NCI-H524 treated with DMSO at 0.1 percent for 48 hours (cell line): Measurements from ENCODE around the gene HDAC10.

ENCODE experiments used
- DNase-seq: peaks from one replicate; lab custom pipeline; 2025; lab: John Stamatoyannopoulos, UW

HDAC10 gene

GRCh38 chr22:50238755-50239154 lies 12.3 kb downstream of the HDAC10 start:
- no peak for DNase-seq

- no peak for DNase-seq
Measured at GRCh38 chr22:50236731-50237409, 14.2 kb downstream of the HDAC10 start.

DNA sequence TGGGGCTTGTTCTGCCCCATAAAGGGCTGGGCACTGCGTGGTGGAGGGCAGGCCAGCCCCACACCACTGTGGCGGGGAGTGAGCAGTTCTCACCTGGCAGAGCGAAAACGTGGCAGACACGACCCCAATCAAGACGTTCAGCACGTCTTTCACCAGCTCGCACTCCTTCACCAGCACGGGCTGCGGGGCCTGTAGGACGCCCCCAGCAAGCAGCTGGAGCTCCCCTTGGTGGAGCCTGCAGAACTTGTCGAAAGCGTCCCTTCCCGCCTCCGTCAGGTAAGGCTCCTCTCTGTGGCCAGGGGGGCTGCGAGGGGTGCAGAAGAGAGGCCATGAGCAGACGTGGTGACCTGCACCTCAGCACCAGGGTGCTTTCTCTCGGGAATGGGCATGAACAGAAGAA lies 17.8 kb downstream of the HDAC10 start:
- no peak for DNase-seq

DNA sequence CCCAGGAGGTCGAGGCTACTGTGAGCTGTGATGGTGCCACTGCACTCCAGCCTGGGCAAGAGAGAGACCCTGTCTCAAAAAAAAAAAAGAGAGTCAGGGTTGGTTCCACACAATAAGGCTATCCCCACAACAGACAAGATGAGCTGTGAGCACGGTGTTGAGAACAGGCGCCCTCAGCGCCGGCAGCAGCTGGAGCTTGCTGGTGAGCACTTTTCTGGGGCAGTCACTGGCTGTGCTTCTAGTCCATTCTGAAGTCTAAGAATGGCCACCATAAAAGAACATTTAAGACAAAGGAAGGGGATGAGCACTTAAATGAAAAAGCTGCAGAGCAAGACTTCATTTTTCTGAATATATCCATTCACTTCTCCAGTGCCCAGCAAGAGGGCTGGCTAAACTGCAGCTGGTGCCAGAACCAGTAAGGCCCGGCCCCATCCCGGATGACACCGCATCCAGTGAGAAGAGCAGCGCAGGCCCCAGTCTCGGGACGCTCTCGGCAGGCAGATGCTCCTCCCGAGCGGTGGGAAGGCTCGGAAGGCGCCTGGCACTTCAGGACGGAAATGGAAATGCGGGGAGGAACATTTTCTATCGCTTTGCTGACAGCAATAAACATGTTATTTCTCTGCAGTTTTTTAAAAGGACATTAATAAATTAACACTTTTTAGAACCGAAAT lies 18.4 kb downstream of the HDAC10 start:
- DNase-seq, result no peak

DNA sequence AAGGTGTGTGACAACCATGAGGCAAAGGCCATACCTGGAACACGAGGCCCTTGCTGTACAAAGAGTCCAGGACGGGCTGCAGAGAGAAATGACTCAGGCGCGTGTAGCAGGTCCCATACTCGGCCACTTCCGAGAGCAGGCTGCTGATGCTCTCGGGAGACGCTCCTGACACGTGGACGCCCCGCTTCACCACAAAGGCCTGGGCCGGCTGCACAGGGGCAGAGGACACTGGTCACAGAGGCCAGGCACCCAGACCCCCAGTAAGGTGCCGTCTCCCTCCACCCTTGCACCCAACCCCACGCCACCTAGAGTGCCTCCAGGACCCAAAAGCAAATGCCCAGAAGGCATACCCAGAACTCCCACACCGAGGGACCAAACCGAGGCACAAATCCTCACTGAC lies 21.7 kb downstream of the HDAC10 start:
- DNase-seq, result no peak

DNA sequence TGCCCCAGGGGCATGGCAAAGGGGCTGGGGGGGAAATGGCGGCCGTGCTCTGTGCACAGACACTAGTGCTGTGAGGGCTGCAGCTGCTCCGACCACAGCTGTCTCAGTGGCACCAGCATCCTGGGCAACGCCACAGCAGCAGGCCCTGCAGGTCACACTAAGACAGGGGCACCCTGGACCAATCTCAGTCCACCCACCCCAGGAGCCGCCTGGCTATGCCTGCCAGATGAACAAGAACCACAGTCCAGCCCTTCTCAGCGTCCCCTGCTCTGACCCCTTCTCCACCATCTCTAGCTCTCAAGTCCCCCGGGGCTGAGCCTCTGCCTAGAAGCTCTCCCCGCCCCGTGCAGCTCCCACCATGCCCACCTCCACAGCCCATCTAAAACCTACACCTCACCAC lies 22.7 kb downstream of the HDAC10 start:
- no peak for DNase-seq

GRCh38 chr22:50227579-50228215 lies 23.4 kb downstream of the HDAC10 start:
- DNase-seq, result no peak

DNA sequence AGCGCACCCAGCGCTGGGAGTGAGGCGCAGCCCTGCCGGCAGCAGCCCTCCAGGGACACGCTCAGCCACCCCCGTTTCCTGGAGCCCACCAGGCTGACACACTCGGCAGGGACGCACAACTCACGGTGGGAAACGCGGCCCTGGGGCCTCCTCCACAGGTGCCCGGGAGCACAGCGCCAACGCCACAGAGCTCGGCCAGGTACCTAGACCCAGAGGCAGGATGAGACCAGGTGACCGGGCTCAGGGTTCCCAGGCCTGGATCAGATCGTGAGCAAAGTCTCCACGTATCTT lies 24.2 kb downstream of the HDAC10 start:
- no peak for DNase-seq

DNA sequence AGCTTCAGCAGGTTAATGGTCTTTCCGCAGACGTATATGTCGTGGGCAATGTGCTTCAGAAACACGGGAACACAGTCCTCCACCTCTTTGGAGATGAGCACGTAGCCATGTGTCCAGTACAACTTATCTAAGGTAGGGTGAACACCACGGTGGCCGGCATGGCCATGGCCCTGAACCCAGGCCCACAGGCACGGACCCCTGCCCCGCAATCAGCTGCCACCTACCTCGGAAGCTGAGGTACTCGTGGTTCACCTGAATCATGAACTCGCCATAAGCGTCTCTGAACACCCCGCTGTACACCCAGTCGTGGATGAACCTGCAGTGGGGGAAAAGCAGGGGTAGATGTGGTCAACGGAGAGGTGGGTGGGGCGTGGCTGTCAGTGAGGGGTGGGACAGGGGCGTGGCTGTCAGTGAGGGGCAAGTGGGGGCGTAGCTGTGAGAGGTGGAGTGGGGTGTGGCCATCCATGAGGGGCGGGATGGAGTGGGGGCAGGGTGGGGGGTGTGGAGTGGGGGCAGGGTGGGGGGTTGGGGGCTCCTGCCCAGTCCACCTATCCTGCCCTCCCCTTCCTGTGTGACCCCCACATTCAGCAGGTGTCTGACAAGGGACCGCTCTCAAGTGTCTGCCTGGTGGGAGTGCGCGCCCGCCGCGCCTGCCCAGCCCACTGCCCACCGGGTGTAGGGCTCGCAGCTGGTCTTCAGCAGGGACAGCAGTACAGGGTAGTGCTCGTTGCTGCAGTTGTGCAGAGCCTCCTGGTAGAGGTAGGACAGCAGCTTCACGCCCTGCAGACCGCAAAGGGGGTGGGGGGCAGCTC lies 24.8 kb downstream of the HDAC10 start:
- no peak for DNase-seq

GRCh38 chr22:50225200-50225969 lies 25.7 kb downstream of the HDAC10 start:
- no peak for DNase-seq

- no peak for DNase-seq
Measured at GRCh38 chr22:50224071-50224470, 27.0 kb downstream of the HDAC10 start.

- DNase-seq, result no peak
Measured at GRCh38 chr22:50222508-50222907, 28.6 kb downstream of the HDAC10 start.

GRCh38 chr22:50221410-50222300 lies 29.4 kb downstream of the HDAC10 start:
- DNase-seq, result no peak

GRCh38 chr22:50220603-50221409 lies 30.3 kb downstream of the HDAC10 start:
- DNase-seq, result no peak

- DNase-seq, result no peak
Measured at GRCh38 chr22:50219800-50220602, 31.1 kb downstream of the HDAC10 start.

DNA sequence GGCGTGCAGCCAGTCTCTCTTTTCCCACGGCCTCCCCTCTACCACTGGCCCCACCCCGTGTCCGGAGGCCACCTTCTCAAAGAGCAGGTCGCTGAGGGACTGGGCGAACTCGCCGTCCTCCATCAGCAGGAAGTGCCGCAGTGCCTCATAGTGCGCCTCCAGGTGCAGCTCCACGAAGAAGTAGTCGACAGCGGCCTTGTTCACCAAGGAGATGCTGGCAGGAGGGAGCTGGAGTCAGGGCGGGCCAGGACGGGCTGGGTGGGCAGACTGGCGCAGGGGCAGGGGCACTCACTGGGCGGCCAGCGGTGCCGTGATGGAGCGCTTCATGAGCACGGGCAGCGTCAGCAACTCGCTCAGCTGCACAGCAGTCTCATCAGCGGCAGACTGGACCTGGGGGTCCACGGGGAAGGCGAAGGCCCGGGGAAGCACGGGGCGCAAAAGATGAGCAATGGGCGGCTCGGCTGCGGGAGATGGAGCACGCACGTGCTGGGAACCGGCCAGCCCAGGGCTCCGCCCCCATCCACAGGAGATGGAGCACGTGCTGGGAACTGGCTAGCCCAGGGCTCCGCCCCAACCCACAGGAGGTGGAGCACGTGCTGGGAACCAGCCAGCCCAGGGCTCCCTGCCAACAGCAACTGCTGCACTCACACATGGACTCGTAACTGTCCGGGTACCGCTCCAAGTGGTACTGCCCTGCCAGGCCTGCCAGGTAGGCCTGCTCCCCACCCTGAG lies 31.9 kb downstream of the HDAC10 start:
- DNase-seq, result no peak

GRCh38 chr22:50218153-50218995 lies 32.7 kb downstream of the HDAC10 start:
- no peak for DNase-seq
